H54 (cell line): Measurements from ENCODE around the gene NDUFV1.
"Not testable (repeated sequence)": the region's sequence is repeated elsewhere in the genome, so short reads cannot be mapped to it uniquely, and the experiment has no call there.

Experiments
- DNase-seq: peaks from one replicate; pipeline ENCODE4 v3.0.0; 2011; ENCODE audit warnings: low spot score, mixed read lengths; ENCODE audit not compliant: insufficient read length
- FAIRE-seq: peaks from 3 replicates; lab custom pipeline; 2011; peaks lifted over from hg19 to GRCh38; lab: Jason Lieb, UNC
- POLR2A ChIP-seq: IDR thresholded peaks from 2 replicates; pipeline ENCODE4 v1.6.1; 2011; ENCODE audit warnings: low read depth, mild to moderate bottlenecking, low read length

NDUFV1 gene

GRCh38 chr11:67596753-67597300, 9.9 kb upstream of the NDUFV1 start:
- FAIRE-seq = no peak
- no peak for DNase-seq
- TF ChIP-seq POLR2A = no peak

DNA sequence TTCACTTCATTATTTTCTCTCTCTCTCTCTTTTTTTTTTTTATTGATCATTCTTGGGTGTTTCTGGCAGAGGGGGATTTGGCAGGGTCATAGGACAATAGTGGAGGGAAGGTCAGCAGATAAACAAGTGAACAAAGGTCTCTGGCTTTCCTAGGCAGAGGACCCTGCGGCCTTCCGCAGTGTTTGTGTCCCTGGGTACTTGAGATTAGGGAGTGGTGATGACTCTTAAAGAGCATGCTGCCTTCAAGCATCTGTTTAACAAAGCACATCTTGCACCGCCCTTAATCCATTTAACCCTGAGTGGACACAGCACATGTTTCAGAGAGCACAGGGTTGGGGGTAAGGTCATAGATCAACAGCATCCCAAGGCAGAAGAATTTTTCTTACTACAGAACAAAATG, 9.3 kb upstream of the NDUFV1 start:
- FAIRE-seq = not testable (repeated sequence)

GRCh38 chr11:67597963-67598362, 8.8 kb upstream of the NDUFV1 start:
- not testable (repeated sequence) for DNase-seq, FAIRE-seq

More for the DNA sequence above, 9.3 kb upstream of the NDUFV1 start:
- not testable (repeated sequence) for DNase-seq

- no peak for TF ChIP-seq POLR2A
- FAIRE-seq (no peak), DNase-seq (no peak)
Measured at GRCh38 chr11:67599149-67599548, 7.6 kb upstream of the NDUFV1 start.

DNA sequence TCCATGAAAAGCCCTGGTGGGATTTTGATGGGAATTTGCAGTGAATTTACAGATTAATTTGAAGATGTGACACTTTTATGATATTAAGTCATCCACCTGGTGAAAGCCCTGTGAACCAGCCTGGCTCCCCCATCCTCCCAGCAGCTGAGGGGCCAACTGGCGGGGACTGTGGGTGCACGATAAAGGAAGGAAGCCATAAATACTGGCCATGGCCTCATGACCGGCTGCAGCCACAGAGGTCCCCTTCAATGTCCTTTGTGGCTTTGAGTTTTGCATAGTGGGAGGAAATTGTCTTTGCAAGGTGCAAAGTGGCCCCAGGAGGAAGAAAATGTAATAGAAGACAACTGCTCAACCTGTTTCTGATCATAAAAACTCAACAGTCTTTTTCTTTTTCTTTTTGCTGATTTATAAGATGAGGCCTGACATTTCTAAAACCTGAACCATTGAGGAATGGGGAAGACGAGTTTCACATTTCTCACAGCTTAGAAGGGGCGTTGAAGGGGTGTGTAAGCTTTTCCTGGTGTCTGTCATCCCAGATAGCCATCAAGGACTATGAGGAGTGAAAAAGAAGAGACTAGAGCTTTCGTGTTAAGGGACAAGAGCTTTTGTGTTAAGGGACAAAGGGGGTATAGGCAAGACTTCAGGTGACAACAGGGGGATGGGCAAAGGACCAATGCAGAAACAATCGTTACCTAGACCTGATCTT, 6.3 kb upstream of the NDUFV1 start:
- FAIRE-seq (no peak), DNase-seq (no peak)
- TF ChIP-seq POLR2A = no peak

DNA sequence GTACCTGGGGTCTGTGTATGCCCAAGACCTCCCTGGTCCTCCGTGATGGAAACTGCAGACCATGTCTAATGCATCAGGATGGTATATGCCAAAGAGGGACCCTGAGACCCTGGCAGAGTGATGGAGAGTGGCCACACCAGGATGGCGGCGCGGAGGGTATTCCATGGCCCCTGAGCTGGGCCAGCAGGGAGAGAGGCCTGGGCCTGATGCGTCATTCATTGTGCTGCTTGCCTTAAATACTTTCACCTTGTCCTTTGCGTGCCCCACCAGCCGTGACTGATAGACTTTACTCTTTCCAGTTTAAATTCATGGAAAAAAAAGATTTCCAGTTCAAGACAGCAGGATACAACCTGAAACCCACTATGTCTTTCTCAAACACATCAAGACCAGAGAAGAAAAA, 5.6 kb upstream of the NDUFV1 start:
- TF ChIP-seq POLR2A = no peak
- DNase-seq (no peak), FAIRE-seq (no peak)

DNA sequence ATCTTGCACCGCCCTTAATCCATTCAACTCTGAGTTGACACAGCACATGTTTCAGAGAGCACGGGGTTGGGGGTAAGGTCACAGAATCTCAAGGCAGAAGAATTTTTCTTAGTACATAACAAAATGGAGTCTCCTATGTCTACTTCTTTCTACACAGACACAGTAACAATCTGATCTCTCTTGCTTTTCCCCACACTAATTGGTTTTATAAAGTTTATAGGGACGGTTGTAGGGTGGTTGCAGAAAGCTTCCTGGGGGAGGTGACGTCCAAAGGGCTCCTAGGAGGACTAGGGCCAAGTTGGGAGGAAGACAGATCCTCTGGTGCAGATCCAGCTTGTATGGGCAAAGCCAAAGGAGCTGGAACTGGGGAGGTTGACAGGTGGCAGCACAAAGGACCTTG, 2.6 kb upstream of the NDUFV1 start:
- FAIRE-seq, DNase-seq: not testable (repeated sequence)

- DNase-seq = no peak
- FAIRE-seq = no peak
- TF ChIP-seq POLR2A = no peak
Measured at GRCh38 chr11:67604815-67605214, 1.9 kb upstream of the NDUFV1 start.

DNA sequence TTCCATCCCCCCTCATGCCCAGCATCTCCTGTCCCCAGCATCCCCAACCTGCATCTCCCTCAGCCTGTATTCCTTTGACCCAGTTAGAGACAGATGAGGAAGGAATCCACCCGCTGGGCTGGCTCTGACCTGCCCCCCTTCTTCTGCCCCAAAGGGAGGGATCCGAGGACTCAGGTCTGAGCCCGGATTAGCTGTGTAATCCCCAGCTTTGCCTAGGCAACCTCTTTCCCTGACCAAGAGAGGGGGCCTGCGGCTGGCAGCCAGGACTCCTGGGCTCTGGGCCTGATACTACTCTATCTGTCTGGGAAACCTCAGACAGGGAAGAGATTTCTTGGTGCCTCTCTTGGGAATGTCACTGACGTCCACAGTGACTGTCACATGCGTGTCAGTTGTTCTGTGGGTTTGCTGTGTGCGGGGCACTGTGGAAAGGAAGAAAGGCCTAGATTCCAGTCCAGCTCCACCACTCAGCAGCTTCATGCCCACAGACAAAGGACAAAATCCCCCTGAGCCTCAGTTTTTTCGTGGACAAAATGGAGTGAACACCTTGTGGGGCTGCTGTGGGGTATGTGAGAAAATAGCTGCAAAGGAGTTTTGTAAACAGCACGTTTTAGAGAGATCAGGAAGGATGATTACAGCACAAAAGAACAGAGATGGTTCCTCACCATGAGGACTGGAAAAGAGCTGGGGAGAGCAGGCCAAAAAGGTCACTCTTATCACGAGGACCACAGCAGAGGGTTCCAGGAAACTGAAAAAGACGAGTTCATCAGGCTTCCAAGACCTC, 1.3 kb upstream of the NDUFV1 start:
- FAIRE-seq = no peak
- DNase-seq = no peak
- no peak for TF ChIP-seq POLR2A

GRCh38 chr11:67606093-67606491, 644 bp upstream of the NDUFV1 start:
- no peak for TF ChIP-seq POLR2A
- no peak for FAIRE-seq
- DNase-seq = no peak

DNA sequence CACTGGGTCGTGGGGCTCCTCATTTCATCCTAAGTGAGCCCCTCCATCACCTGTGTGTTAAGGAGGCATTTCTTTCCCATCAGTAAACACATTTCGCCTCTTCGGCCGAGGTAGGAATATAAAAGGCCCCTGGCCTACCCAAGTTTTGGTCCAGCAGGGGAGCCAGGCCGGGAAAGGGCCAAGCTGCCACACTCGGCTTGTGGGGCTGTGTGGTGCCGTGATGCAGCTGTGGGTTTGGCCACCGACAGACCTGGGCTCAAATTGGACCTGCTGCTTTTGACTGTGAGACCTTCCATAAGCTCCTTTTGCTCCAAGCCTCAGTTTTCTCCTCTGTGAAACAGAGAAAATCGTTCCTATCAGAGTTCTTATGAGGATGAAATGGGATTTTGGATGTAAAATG, 771 bp downstream of the NDUFV1 start:
- no peak for TF ChIP-seq POLR2A
- no peak for FAIRE-seq
- no peak for DNase-seq

GRCh38 chr11:67608486-67608885, 1.8 kb downstream of the NDUFV1 start:
- DNase-seq = no peak
- FAIRE-seq = no peak
- TF ChIP-seq POLR2A = no peak

DNA sequence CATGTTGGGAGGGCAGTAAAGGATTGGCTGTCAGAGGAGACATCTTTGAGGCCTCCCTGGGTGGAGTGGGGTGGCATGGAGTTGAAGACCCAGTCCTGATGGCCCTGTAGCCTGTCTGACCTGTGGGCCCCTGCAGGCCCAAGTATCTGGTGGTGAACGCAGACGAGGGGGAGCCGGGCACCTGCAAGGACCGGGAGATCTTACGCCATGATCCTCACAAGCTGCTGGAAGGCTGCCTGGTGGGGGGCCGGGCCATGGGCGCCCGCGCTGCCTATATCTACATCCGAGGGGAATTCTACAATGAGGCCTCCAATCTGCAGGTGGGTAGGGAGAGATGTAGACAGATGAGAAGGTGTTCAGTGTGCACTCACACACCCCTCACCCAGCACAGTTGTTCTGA, 2.6 kb downstream of the NDUFV1 start:
- TF ChIP-seq POLR2A = no peak
- no peak for FAIRE-seq
- DNase-seq = no peak

DNA sequence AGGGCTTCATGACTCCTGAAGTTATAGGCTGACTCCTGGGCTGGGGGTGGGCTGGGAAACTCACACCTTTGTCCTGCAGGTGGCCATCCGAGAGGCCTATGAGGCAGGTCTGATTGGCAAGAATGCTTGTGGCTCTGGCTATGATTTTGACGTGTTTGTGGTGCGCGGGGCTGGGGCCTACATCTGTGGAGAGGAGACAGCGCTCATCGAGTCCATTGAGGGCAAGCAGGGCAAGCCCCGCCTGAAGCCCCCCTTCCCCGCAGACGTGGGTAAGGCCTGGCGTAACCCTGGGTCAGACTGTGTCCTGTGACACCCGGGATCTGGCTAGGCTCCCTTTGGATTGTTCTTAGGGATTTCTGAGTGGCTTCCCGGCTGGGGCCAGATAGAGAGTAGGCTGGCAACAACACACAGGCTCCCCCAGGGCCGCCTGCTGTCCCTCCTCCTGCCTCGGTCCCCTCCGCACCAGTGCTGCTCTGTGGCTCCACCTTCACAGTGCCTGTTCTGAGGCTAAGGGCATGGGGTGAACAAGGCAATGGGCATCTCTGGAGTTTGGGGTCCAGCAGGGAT, 3.6 kb downstream of the NDUFV1 start:
- DNase-seq (no peak), FAIRE-seq (no peak)
- no peak for TF ChIP-seq POLR2A

DNA sequence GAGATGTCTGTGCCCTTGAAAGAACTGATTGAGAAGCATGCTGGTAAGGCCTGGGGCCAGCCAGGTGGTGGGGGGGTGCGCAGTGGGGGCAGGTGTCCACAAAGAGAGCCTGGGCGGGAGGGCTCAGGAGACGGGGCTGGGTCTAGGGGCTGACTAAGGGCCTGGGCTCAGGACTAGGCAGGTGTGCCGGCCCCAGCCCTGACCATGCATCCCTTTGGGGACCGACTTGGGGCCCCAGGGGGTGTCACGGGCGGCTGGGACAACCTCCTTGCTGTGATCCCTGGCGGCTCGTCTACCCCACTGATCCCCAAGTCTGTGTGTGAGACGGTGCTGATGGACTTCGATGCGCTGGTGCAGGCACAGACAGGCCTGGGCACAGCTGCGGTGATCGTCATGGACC, 4.4 kb downstream of the NDUFV1 start:
- no peak for TF ChIP-seq POLR2A
- DNase-seq = no peak
- no peak for FAIRE-seq
